RWPE2 (cell line): ENCODE measurements around the gene SLC22A1.
"Not testable (repeated sequence)": the region's sequence is repeated elsewhere in the genome, so short reads cannot be mapped to it uniquely, and the experiment has no call there.

Experiments used
- ATAC-seq: fragments of 200-7000 bp; cut with Tn5 transposase; 3 replicates; pipeline ENCODE4 v1.9.1; 2021; ENCODE audit warnings: low read depth
- DNase-seq: peaks from one replicate; pipeline ENCODE4 v3.0.0-alpha.2; 2020; ENCODE audit warnings: low spot score
- H3K27ac ChIP-seq: fragments of 450-650 bp; 2 replicates; pipeline ENCODE4 v1.5.1; 2017; ENCODE audit warnings: mild to moderate bottlenecking; ENCODE audit not compliant: poor library complexity, severe bottlenecking
- H3K27me3 ChIP-seq: fragments of 250-450 bp; sonication (Bioruptor Pico); 2 replicates; pipeline ENCODE4 v1.5.1; 2021; ENCODE audit warnings: mild to moderate bottlenecking, moderate library complexity; ENCODE audit not compliant: insufficient read depth, poor library complexity, severe bottlenecking
- H3K36me3 ChIP-seq: fragments of 250-450 bp; sonication (Bioruptor Pico); 2 replicates; pipeline ENCODE4 v1.5.1; 2020; ENCODE audit warnings: low read depth, mild to moderate bottlenecking, moderate library complexity
- H3K4me1 ChIP-seq: fragments of 250-450 bp; sonication (Bioruptor Pico); 2 replicates; pipeline ENCODE4 v1.5.1; 2021; ENCODE audit warnings: mild to moderate bottlenecking, moderate library complexity; ENCODE audit not compliant: insufficient read depth, poor library complexity, severe bottlenecking
- H3K4me3 ChIP-seq: fragments of 250-450 bp; sonication (Bioruptor Pico); 2 replicates; pipeline ENCODE4 v1.5.1; 2021; ENCODE audit warnings: mild to moderate bottlenecking, moderate library complexity; ENCODE audit not compliant: severe bottlenecking
- H3K9me3 ChIP-seq: fragments of 250-450 bp; sonication (Bioruptor Pico); 2 replicates; pipeline ENCODE4 v1.5.1; 2021; ENCODE audit warnings: mild to moderate bottlenecking, moderate library complexity; ENCODE audit not compliant: severe bottlenecking
- CTCF ChIP-seq: fragments of 450-650 bp; IDR thresholded peaks from one replicate; pipeline ENCODE4 v1.5.1; 2017; ENCODE audit warnings: mild to moderate bottlenecking, moderate library complexity; ENCODE audit not compliant: poor library complexity, severe bottlenecking

Gene SLC22A1

GRCh38 chr6:160088069-160088783 is 33.4 kb upstream of the SLC22A1 start:
- peak; percentile 79 for TF ChIP-seq CTCF
- no peaks in the 10 kb centered on the region for H3K9me3 ChIP-seq
- ATAC-seq (peak; percentile 74), DNase-seq (no peak)
- no peak overlapping the region for H3K4me3 ChIP-seq
- H3K27ac ChIP-seq: no peak overlapping the region
- peaks cover 71% of the 10 kb centered on the region for H3K36me3 ChIP-seq
- no peaks in the 10 kb centered on the region for H3K27me3 ChIP-seq
- H3K4me1 ChIP-seq: no peaks in the 10 kb centered on the region

GRCh38 chr6:160088784-160089533 is 32.7 kb upstream of the SLC22A1 start:
- H3K4me3 ChIP-seq: no peak overlapping the region
- H3K4me1 ChIP-seq: no peaks in the 10 kb centered on the region
- H3K27me3 ChIP-seq: no peaks in the 10 kb centered on the region
- peak; percentile 42 for TF ChIP-seq CTCF
- DNase-seq (no peak), ATAC-seq (no peak)
- no peak overlapping the region for H3K27ac ChIP-seq
- peaks cover 64% of the 10 kb centered on the region for H3K36me3 ChIP-seq
- H3K9me3 ChIP-seq: no peaks in the 10 kb centered on the region

GRCh38 chr6:160089534-160089897 is 32.1 kb upstream of the SLC22A1 start:
- H3K27ac ChIP-seq: no peak overlapping the region
- H3K27me3 ChIP-seq: no peaks in the 10 kb centered on the region
- DNase-seq: no peak
- no peak for TF ChIP-seq CTCF
- H3K4me1 ChIP-seq: no peaks in the 10 kb centered on the region
- no peak for ATAC-seq
- H3K4me3 ChIP-seq: no peak overlapping the region
- no peaks in the 10 kb centered on the region for H3K9me3 ChIP-seq
- H3K36me3 ChIP-seq: peaks cover 66% of the 10 kb centered on the region

- DNase-seq, H3K9me3 ChIP-seq, H3K4me1 ChIP-seq, H3K4me3 ChIP-seq, H3K27ac ChIP-seq, ATAC-seq, H3K27me3 ChIP-seq: not testable (repeated sequence)
- peaks cover 62% of the 10 kb centered on the region for H3K36me3 ChIP-seq
These were observed 31.0 kb upstream of the SLC22A1 start for GRCh38 chr6:160090442-160091239.

GRCh38 chr6:160092176-160092575 is 29.4 kb upstream of the SLC22A1 start:
- not testable (repeated sequence) for H3K27me3 ChIP-seq, H3K4me3 ChIP-seq, H3K4me1 ChIP-seq, H3K27ac ChIP-seq, H3K9me3 ChIP-seq, DNase-seq, ATAC-seq
- H3K36me3 ChIP-seq: peaks cover 64% of the 10 kb centered on the region
